Measurements from ENCODE around the gene SCAMP5.

Gene SCAMP5

GRCh38 chr15:75016431-75016830 lies 21.1 kb downstream of the SCAMP5 start:
- TF ChIP-seq CTCF (conservative IDR thresholded peaks at IDR 0.05; ENCODE audit: control insufficient read depth, insufficient read depth, low read depth, low read length): no peak
- no peak overlapping the region for H3K4me3 ChIP-seq (ENCODE audit: control insufficient read depth, low read depth, low read length)
- DNase-seq (ENCODE audit: low read depth): no peak

GRCh38 chr15:75019916-75020315 lies 24.6 kb downstream of the SCAMP5 start:
- TF ChIP-seq CTCF (conservative IDR thresholded peaks at IDR 0.05; ENCODE audit: control insufficient read depth, insufficient read depth, low read depth, low read length): no peak
- DNase-seq (ENCODE audit: low read depth): no peak
- no peak overlapping the region for H3K4me3 ChIP-seq (ENCODE audit: control insufficient read depth, low read depth, low read length)

GRCh38 chr15:75021341-75021740 lies 26.0 kb downstream of the SCAMP5 start:
- H3K4me3 ChIP-seq (ENCODE audit: control insufficient read depth, low read depth, low read length): no peak overlapping the region
- no peak for DNase-seq (ENCODE audit: low read depth)
- TF ChIP-seq CTCF (conservative IDR thresholded peaks at IDR 0.05; ENCODE audit: control insufficient read depth, insufficient read depth, low read depth, low read length): no peak

GRCh38 chr15:75022783-75023180 lies 27.4 kb downstream of the SCAMP5 start:
- no peak for DNase-seq (ENCODE audit: low read depth)
- TF ChIP-seq CTCF (conservative IDR thresholded peaks at IDR 0.05; ENCODE audit: control insufficient read depth, insufficient read depth, low read depth, low read length): no peak
- no peak overlapping the region for H3K4me3 ChIP-seq (ENCODE audit: control insufficient read depth, low read depth, low read length)

GRCh38 chr15:75023181-75023871 lies 28.0 kb downstream of the SCAMP5 start, which contains the start of gene PPCDC:
TSS of gene PPCDC (plus strand) at chr15:75023590. CDS start at chr15:75028319, 4,729 bp downstream.
- peak; percentile 94 for DNase-seq (ENCODE audit: low read depth)
- TF ChIP-seq CTCF (conservative IDR thresholded peaks at IDR 0.05; ENCODE audit: control insufficient read depth, insufficient read depth, low read depth, low read length): no peak
- H3K4me3 ChIP-seq (ENCODE audit: control insufficient read depth, low read depth, low read length): peak within 1 kb of the TSS; percentile 98

- peak overlapping the region; percentile 98 for H3K4me3 ChIP-seq (ENCODE audit: control insufficient read depth, low read depth, low read length)
- TF ChIP-seq CTCF (conservative IDR thresholded peaks at IDR 0.05; ENCODE audit: control insufficient read depth, insufficient read depth, low read depth, low read length): no peak
- peak; percentile 55 for DNase-seq (ENCODE audit: low read depth)
Measured at GRCh38 chr15:75023872-75024636, 28.7 kb downstream of the SCAMP5 start.
